Panc1 (cell line): ENCODE measurements around the gene MAP1LC3A. TPM values are rescaled to one million over a fixed set of nuclear protein-coding genes. Genes with fewer than 3 reads are reported as not detected.

Source experiments
- ATAC-seq: fragments of 200-7000 bp; cut with Tn5 transposase; 2 replicates; pipeline ENCODE4 v1.9.1; 2020; ENCODE audit warnings: mild to moderate bottlenecking, moderate library complexity
- BruUV-seq: library from RNA; stranded (reverse); fragments of 400-500 nt; replicated peaks from 2 replicates; lab custom pipeline; 2021; lab: Mats Ljungman, UMichigan
- CTCF ChIA-PET: fragments of 300-600 bp; sonication (Branson Sonifier 250); formaldehyde crosslinking; loops from one replicate; lab custom pipeline; 2022; ENCODE audit warnings: antibody characterized with exemption; lab: Charles Lee
- POLR2A ChIA-PET: fragments of 300-600 bp; sonication (Branson Sonifier 250); formaldehyde crosslinking; loops from one replicate; lab custom pipeline; 2022; ENCODE audit warnings: antibody characterized with exemption; lab: Charles Lee
- DNase-seq: peaks from one replicate; pipeline ENCODE4 v3.0.0-alpha.2; 2010; ENCODE audit warnings: low read depth, low spot score
- H3K27ac ChIP-seq: 2 replicates; pipeline ENCODE4 v1.5.1; 2011; ENCODE audit warnings: mild to moderate bottlenecking, low read length, inconsistent platforms
- H3K27me3 ChIP-seq: fragments of 200-500 bp; sonication (Bioruptor generic); 2 replicates; pipeline ENCODE4 v1.6.0; 2014; ENCODE audit warnings: low read length, inconsistent platforms; ENCODE audit not compliant: control insufficient read depth, insufficient read depth
- H3K36me3 ChIP-seq: fragments of 200-500 bp; sonication (Bioruptor generic); 2 replicates; pipeline ENCODE4 v1.5.1; 2014; ENCODE audit warnings: inconsistent platforms, mild to moderate bottlenecking, low read length, moderate library complexity; ENCODE audit not compliant: control insufficient read depth, insufficient read depth
- H3K4me1 ChIP-seq: 2 replicates; pipeline ENCODE4 v1.5.1; 2011; ENCODE audit warnings: inconsistent platforms, mild to moderate bottlenecking, low read length, moderate library complexity; ENCODE audit not compliant: control insufficient read depth, insufficient read depth
- H3K4me3 ChIP-seq, 2 experiments: 2 replicates each; pipeline ENCODE4 v1.5.1; 2011 to 2012; ENCODE audit warnings: low read depth in 2 of 2, low read length in 2 of 2, mild to moderate bottlenecking in 2 of 2, inconsistent platforms in 1 of 2, moderate library complexity in 1 of 2
- H3K9me3 ChIP-seq: fragments of 200-500 bp; sonication (Bioruptor generic); 2 replicates; pipeline ENCODE4 v1.5.1; 2014; ENCODE audit warnings: low read depth, mild to moderate bottlenecking, inconsistent platforms, low read length, moderate library complexity; ENCODE audit not compliant: control insufficient read depth, insufficient read depth
- CTCF ChIP-seq: fragments of 450-650 bp; IDR thresholded peaks from 2 replicates; pipeline ENCODE4 v1.5.1; 2017; ENCODE audit warnings: mild to moderate bottlenecking
- POLR2AphosphoS5 ChIP-seq: IDR thresholded peaks from 2 replicates; pipeline ENCODE4 v1.6.1; 2012; ENCODE audit warnings: mild to moderate bottlenecking, low read depth, low read length, moderate library complexity
- REST ChIP-seq, 2 experiments: IDR thresholded peaks; 2 replicates each; pipeline ENCODE4 v1.6.1; 2011 to 2012; ENCODE audit warnings: low read depth in 2 of 2, control low read depth in 1 of 2, low read length in 1 of 2, mild to moderate bottlenecking in 1 of 2, moderate library complexity in 1 of 2; ENCODE audit not compliant: insufficient read depth in 1 of 2
- SIN3A ChIP-seq: IDR thresholded peaks from 2 replicates; pipeline ENCODE4 v1.6.1; 2012; ENCODE audit warnings: low read depth, mild to moderate bottlenecking, low read length, moderate library complexity, borderline replicate concordance; ENCODE audit not compliant: insufficient read depth
- TCF7L2 ChIP-seq: IDR thresholded peaks from 2 replicates; pipeline ENCODE4 v1.6.1; 2011; ENCODE audit warnings: mild to moderate bottlenecking, low read depth, low read length, inconsistent platforms
- in situ Hi-C: cut with HindIII; loops from 2 replicates; pipeline ENCODE4 v1.10.0; 2016; ENCODE audit warnings: low sequenced_read_pairs, low pct_unique_long_range_greater_than_20kb
- intact Hi-C: fragments of 100-400 bp; cut with micrococcal nuclease; formaldehyde crosslinking; loops from one replicate; pipeline ENCODE4 v1.10.0; 2022; ENCODE audit not compliant: unreplicated experiment
- total RNA-seq: library from RNA; stranded (reverse); gene quantifications from one replicate; pipeline ENCODE4 v1.2.1, GENCODE V29; 2021; ENCODE audit not compliant: unreplicated experiment

Gene MAP1LC3A
- total RNA-seq, 1 experiment from 2014 or later, result 25.1 TPM

GRCh38 chr20:34526466-34526865, 32.1 kb upstream of the MAP1LC3A start:
- TF ChIP-seq SIN3A (no peak), CTCF (no peak), POLR2AphosphoS5 (no peak), TCF7L2 (no peak), REST (IDR thresholded peaks at IDR 0.05; ENCODE audit: insufficient read depth in 1 of 2, low read depth in 2 of 2, low read length in 1 of 2) (no peak)
- H3K4me1 ChIP-seq, result peaks cover 49% of the 10 kb centered on the region
- no peaks in the 10 kb centered on the region for H3K9me3 ChIP-seq
- peaks cover 12% of the 10 kb centered on the region; the same call in 1 of the 2 replicates for H3K36me3 ChIP-seq
- CTCF ChIA-PET, result interaction anchor here (0.7 to 1.3 kb wide), 2 partner anchors 177 to 181 kb away, joined by 3 to 4 read pairs; no protein-coding TSS in a partner anchor
- intact Hi-C loops, result no loop called here
- H3K4me3 ChIP-seq, result peak overlapping the region in 1 of 2 experiments; percentile 39; a peak in 2 of 4 replicates
- DNase-seq (no peak), ATAC-seq (no peak)
- POLR2A ChIA-PET, result no interaction called here
- peak overlapping the region; percentile 79 for H3K27ac ChIP-seq
- BruUV-seq, result no TSS peak
- no peaks in the 10 kb centered on the region for H3K27me3 ChIP-seq
- in situ Hi-C loops, result no loop called here

- ChIA-PET POLR2A (no interaction called here), CTCF (interaction anchor here (0.7 to 1.3 kb wide), 2 partner anchors 176 to 181 kb away, joined by 3 to 4 read pairs; no protein-coding TSS in a partner anchor)
- Histone ChIP-seq H3K4me3 (no peak overlapping the region), H3K27ac (peak overlapping the region; percentile 79), H3K27me3 (no peaks in the 10 kb centered on the region), H3K9me3 (no peaks in the 10 kb centered on the region), H3K36me3 (peaks cover 12% of the 10 kb centered on the region; the same call in 1 of the 2 replicates), H3K4me1 (peaks cover 49% of the 10 kb centered on the region)
- intact Hi-C loops, result no loop called here
- DNase-seq (no peak), ATAC-seq (no peak)
- TF ChIP-seq SIN3A, result no peak
- TF ChIP-seq CTCF, result no peak
- TF ChIP-seq REST (IDR thresholded peaks at IDR 0.05; ENCODE audit: insufficient read depth in 1 of 2, low read depth in 2 of 2, low read length in 1 of 2), result no peak
- TF ChIP-seq POLR2AphosphoS5, result no peak
- TF ChIP-seq TCF7L2, result no peak
- no TSS peak for BruUV-seq
- in situ Hi-C loops, result no loop called here
These were observed 31.5 kb upstream of the MAP1LC3A start for GRCh38 chr20:34527016-34527415.
